ENCODE results near the gene PREX1. TPM values are rescaled to one million over a fixed set of nuclear protein-coding genes. Genes with fewer than 3 reads are reported as not detected.

The PREX1 gene
- total and polyA plus RNA-seq, 2 of the 4 experiments (the other 2 are of a cell fraction) = 0.67 to 0.72 TPM

DNA sequence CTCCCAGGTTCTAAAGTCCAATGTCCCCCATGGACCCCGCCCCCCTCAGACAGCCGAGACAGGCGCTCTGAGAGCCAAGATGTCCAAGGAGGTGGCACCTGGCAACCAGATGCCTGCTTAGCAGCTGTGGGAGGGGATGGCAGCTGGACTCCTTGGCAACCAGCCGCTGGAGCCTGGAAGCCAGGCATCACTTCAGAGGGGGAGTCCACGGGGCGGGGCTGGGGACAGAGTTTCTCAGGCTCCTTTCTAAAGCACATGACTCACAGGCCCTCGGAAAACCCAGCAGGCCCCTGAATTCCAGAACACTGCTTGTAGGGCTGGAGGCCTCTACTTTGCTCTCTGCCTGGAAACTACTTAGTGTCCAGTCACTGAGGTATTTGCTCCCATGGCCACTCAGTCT lies 51.5 kb downstream of the PREX1 start:
- H3K9ac ChIP-seq (ENCODE audit: low read depth, low read length) = no peak overlapping the region
- CTCF ChIA-PET = no interaction called here
- peak overlapping the region; percentile 51 for H2AFZ ChIP-seq (replicated peaks; ENCODE audit: low read length, poor library complexity)
- H3K36me3 ChIP-seq (ENCODE audit: control insufficient read depth, insufficient read depth, low read length) = no peaks in the 10 kb centered on the region
- H3K23ac ChIP-seq (ENCODE audit: low read depth, low read length) = no peak overlapping the region
- no peak overlapping the region for H2BK20ac ChIP-seq (ENCODE audit: low read depth, low read length)
- no peaks in the 10 kb centered on the region for H3K79me1 ChIP-seq (ENCODE audit: low read depth in 1 of 2, low read length in 2 of 2)
- dilution Hi-C loops (cut with HindIII; ENCODE audit: low sequenced_read_pairs, unreplicated experiment) (no loop called here), in situ Hi-C loops (cut with MboI; ENCODE audit: low sequenced_read_pairs) (loop anchor here (25.0 kb wide), 1 partner anchor 111 kb away; no protein-coding TSS in a partner anchor), intact Hi-C loops (cut with micrococcal nuclease) (no loop called here)
- H3K27ac ChIP-seq (ENCODE audit: insufficient read depth, low read length) = no peak overlapping the region
- no peak overlapping the region for H3K4me3 ChIP-seq (ENCODE audit: insufficient read depth, low read depth, low read length)
- H2AK9ac ChIP-seq (replicated peaks; ENCODE audit: low read depth, low read length, poor library complexity) = no peak overlapping the region
- H4K5ac ChIP-seq (ENCODE audit: low read depth, low read length) = no peak overlapping the region
- no peak overlapping the region for H3K18ac ChIP-seq (ENCODE audit: low read depth, low read length)
- no peaks in the 10 kb centered on the region; the same call in 1 of the 2 replicates for H3K9me1 ChIP-seq (ENCODE audit: insufficient read depth, low read length)
- peaks cover 3% of the 10 kb centered on the region; the same call in 1 of the 2 replicates for H3K9me3 ChIP-seq (ENCODE audit: control insufficient read depth, insufficient read depth, low read length)
- H3K56ac ChIP-seq (ENCODE audit: extremely low read depth, insufficient read depth, low read length) = no peak overlapping the region
- H3K4me2 ChIP-seq (ENCODE audit: low read depth, low read length) = no peak overlapping the region
- no peak overlapping the region for H2BK120ac ChIP-seq (ENCODE audit: low read depth, low read length)
- ATAC-seq (ENCODE audit: low read depth) (peak; percentile 88), DNase-seq (peak; percentile 43)
- H2AK5ac ChIP-seq (ENCODE audit: low read depth, low read length) = no peak overlapping the region
- POLR2A ChIA-PET (ENCODE audit: unreplicated experiment) = no interaction called here
- no peaks in the 10 kb centered on the region for H3K4me1 ChIP-seq (ENCODE audit: control insufficient read depth, insufficient read depth, low read length)
- no peak for TF ChIP-seq CTCF (conservative IDR thresholded peaks at IDR 0.05; ENCODE audit: low read depth, low read length)
- no peak for TF ChIP-seq USF2 (IDR thresholded peaks at IDR 0.05; ENCODE audit: low read depth, low read length)
- TF ChIP-seq MAZ (IDR thresholded peaks at IDR 0.05; ENCODE audit: borderline replicate concordance, low read depth, low read length) = no peak
- TF ChIP-seq SMC3 (IDR thresholded peaks at IDR 0.05; ENCODE audit: low read depth, low read length) = no peak
- no peak for TF ChIP-seq RAD21 (IDR thresholded peaks at IDR 0.05; ENCODE audit: low read length)
- no peak for TF ChIP-seq BHLHE40 (IDR thresholded peaks at IDR 0.05; ENCODE audit: low read depth, low read length)
- no peak for TF ChIP-seq ELK1 (IDR thresholded peaks at IDR 0.05; ENCODE audit: borderline replicate concordance, low read depth, low read length)
- no peak for TF ChIP-seq MXI1 (IDR thresholded peaks at IDR 0.05; ENCODE audit: borderline replicate concordance, low read depth, low read length)
- TF ChIP-seq NFE2L2 (IDR thresholded peaks at IDR 0.05; ENCODE audit: low read depth, low read length) = no peak
- TF ChIP-seq RCOR1 (IDR thresholded peaks at IDR 0.05; ENCODE audit: insufficient replicate concordance, low read length) = no peak
- TF ChIP-seq MAFK (IDR thresholded peaks at IDR 0.05; ENCODE audit: low read depth, low read length) = no peak
- TF ChIP-seq FOS (IDR thresholded peaks at IDR 0.05; ENCODE audit: low read depth, low read length) = no peak
- no peak for TF ChIP-seq POLR2A (IDR thresholded peaks at IDR 0.05; ENCODE audit: low read depth, low read length)
- H3K4ac ChIP-seq (ENCODE audit: low read depth, low read length) = no peak overlapping the region
- no peak overlapping the region for H2BK5ac ChIP-seq (ENCODE audit: low read depth, low read length, poor library complexity, severe bottlenecking)
- no peak overlapping the region for H2BK15ac ChIP-seq (ENCODE audit: low read depth, low read length)
- H3K14ac ChIP-seq (replicated peaks; ENCODE audit: low read depth, low read length) = no peak overlapping the region
- H4K20me1 ChIP-seq (ENCODE audit: insufficient read depth, low read length) = no peaks in the 10 kb centered on the region
- BruUV-seq (replicated peaks) = no TSS peak
- H3K27me3 ChIP-seq (ENCODE audit: control insufficient read depth, insufficient read depth, low read length) = peaks cover 3% of the 10 kb centered on the region; the same call in 1 of the 2 replicates
- H4K8ac ChIP-seq (ENCODE audit: low read depth in 2 of 2, low read length in 2 of 2) = no peak overlapping the region
- H4K91ac ChIP-seq (ENCODE audit: insufficient read depth, low read depth, low read length) = no peak overlapping the region
- WGBS, 2 experiments (ENCODE audit: extremely low coverage in 2 of 2, insufficient read length in 1 of 2) = no CpG with 5 or more reads among the region's 7 CpGs
